ENCODE data around the gene ARMH3.

GRCh38 chr10:102068216-102068615 is 12.2 kb upstream of the ARMH3 start:
- TF ChIP-seq POLR2A (IDR thresholded peaks at IDR 0.05; ENCODE audit: low read depth, low read length) (no peak), TAF1 (IDR thresholded peaks at IDR 0.05; ENCODE audit: borderline replicate concordance, low read depth, low read length) (no peak)

All from GM12892 (cell line).